ENCODE results near the gene MMEL1.
A peak's percentile ranks its signal among the peaks of the same experiment; 100 is the strongest.
"Not testable (repeated sequence)": the region's sequence is repeated elsewhere in the genome, so short reads cannot be mapped to it uniquely, and the experiment has no call there.

MMEL1 gene

DNA sequence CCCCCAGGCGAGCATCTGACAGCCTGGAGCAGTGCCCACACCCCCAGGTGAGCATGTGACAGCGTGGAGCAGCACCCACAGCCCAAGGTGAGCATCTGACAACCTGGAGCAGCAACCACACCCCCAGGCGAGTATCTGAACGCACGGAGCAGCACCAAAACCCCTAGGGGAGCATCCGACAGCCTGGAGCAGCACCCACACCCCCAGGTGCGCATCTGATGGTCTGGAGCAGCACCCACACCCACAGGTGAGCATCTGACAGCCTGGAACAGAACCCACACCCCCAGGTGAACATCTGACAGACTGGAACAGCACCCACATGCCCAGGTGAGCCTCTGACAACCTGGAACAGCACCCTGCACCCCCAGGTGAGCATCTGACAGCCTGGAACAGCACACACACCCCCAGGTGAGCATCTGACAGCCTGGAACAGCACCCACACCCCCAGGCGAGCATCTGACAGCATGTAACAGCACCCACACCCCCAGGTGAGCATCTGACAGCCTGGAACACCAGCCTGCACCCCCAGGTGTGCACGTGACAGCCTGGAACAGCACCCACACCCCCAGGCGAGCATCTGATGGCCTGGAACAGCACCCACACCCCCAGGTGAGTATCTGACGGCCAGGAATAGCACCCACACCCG, 20.2 kb upstream of the MMEL1 start:
- H3K36me3 ChIP-seq (ENCODE audit: control insufficient read depth in 1 of 2, insufficient read depth in 2 of 2, low read length in 2 of 2); H3K4me3 ChIP-seq (ENCODE audit: low read depth in 1 of 2, low read length in 2 of 2); H3K27ac ChIP-seq (ENCODE audit: low read depth, low read length); H3K9me3 ChIP-seq (ENCODE audit: control insufficient read depth in 1 of 2, low read length in 2 of 2); H3K9ac ChIP-seq (ENCODE audit: low read depth in 1 of 2, low read length in 2 of 2); H3K4me1 ChIP-seq (ENCODE audit: control insufficient read depth in 1 of 2, insufficient read depth in 2 of 2, low read length in 2 of 2): not testable (repeated sequence)
- peaks cover 6 to 53% of the 10 kb centered on the region in 2 donors for H3K27me3 ChIP-seq (ENCODE audit: control insufficient read depth in 1 of 2, insufficient read depth in 2 of 2, low read length in 2 of 2)

DNA sequence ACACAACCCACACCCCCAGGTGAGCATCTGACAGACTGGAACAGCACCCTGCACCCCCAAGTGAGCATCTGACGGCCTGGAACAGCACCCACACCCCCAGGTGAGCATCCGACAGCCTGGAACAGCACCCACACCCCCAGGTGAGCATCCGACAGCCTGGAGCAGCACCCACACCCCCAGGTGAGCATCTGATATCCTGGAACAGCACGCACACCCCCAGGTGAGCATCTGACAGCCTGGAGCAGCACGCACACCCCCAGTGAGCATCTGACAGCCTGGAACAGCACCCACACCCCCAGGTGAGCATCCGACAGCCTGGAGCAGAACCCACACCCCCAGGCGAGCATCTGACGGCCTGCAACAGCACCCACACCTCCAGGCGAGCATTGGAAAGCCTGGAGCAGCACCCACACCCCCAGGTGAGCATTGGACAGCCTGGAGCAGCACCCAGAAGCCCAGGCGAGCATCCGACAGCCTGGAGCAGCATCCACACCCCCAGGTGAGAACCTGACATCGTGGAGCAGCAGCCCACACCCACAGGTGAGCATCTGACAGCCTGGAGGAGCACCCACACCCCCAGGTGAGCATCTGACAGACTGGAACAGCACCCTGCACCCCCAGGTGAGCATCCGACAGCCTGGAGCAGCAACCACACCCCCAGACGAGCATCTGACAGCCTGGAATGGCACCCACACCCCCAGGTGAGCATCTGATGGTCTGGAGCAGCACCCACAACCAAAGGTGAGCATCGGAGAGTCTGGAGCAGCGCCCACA, 19.5 kb upstream of the MMEL1 start:
- not testable (repeated sequence) for H3K9ac ChIP-seq (ENCODE audit: low read depth in 1 of 2, low read length in 2 of 2); H3K9me3 ChIP-seq (ENCODE audit: control insufficient read depth in 1 of 2, low read length in 2 of 2); H3K4me3 ChIP-seq (ENCODE audit: low read depth in 1 of 2, low read length in 2 of 2); H3K36me3 ChIP-seq (ENCODE audit: control insufficient read depth in 1 of 2, insufficient read depth in 2 of 2, low read length in 2 of 2); H3K27ac ChIP-seq (ENCODE audit: low read depth, low read length); H3K4me1 ChIP-seq (ENCODE audit: control insufficient read depth in 1 of 2, insufficient read depth in 2 of 2, low read length in 2 of 2)
- peaks cover 6 to 53% of the 10 kb centered on the region in 2 donors for H3K27me3 ChIP-seq (ENCODE audit: control insufficient read depth in 1 of 2, insufficient read depth in 2 of 2, low read length in 2 of 2)

DNA sequence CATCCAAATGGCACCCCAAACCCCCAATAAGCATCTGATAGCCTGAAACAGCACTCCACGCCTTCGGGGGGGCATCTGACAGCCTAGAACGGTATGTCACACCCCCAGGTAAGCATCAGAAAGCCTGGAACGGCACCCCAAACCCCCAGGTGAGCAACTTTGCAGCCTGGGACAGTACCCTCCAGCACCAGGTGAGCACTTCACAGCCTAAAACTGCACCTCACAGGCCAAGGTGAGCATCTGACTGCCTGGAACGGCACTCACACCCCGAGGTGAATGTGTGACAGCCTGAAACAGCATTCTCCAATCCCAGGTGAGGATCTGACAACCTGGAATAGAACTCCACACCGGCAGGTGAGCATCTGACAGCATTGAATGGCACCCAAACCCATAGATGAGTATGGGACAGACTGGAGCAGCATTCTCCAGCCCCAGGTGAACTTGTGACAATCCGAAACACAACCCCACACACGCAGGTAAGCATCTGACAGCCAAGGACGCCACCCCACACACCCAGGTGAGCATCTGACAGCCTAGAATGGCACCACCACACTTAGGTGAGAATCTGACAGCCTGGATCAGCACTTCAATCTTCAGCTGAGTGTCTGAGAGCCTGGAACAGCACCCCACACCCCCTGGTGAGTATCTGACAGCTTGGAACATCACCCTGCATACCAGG, 18.3 kb upstream of the MMEL1 start:
- Histone ChIP-seq H3K4me3 (ENCODE audit: low read depth in 1 of 2, low read length in 2 of 2) (no peak overlapping the region), H3K36me3 (ENCODE audit: control insufficient read depth in 1 of 2, insufficient read depth in 2 of 2, low read length in 2 of 2) (no peaks in the 10 kb centered on the region), H3K27me3 (ENCODE audit: control insufficient read depth in 1 of 2, insufficient read depth in 2 of 2, low read length in 2 of 2) (peaks cover 6 to 53% of the 10 kb centered on the region in 2 donors), H3K4me1 (ENCODE audit: control insufficient read depth in 1 of 2, insufficient read depth in 2 of 2, low read length in 2 of 2) (no peaks in the 10 kb centered on the region), H3K9ac (ENCODE audit: low read depth in 1 of 2, low read length in 2 of 2) (no peak overlapping the region), H3K27ac (ENCODE audit: low read depth, low read length) (no peak overlapping the region), H3K9me3 (ENCODE audit: control insufficient read depth in 1 of 2, low read length in 2 of 2) (peaks cover 12 to 18% of the 10 kb centered on the region in 2 donors)

DNA sequence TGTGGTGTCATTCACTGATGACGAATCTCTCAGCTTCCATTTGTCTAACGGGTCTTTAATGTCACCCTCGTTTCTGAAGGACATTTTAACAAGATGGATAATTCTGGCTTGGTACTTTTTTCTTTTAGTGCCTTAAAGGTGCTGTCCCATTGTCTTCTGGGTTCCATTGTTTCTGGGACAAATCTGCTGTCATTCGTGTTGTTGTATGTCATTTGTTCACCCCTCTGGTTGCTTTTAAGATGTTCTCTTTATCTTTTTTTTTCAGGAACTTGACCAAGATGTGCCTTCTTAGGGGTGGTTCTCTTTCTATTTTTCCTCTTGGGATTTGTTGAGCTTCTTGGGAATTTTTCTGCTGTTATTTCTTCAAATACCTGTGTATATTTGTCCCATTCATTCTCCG, 14.0 kb upstream of the MMEL1 start:
- no peaks in the 10 kb centered on the region for H3K36me3 ChIP-seq (ENCODE audit: control insufficient read depth in 1 of 2, insufficient read depth in 2 of 2, low read length in 2 of 2)
- peaks cover 6 to 18% of the 10 kb centered on the region in 2 donors for H3K27me3 ChIP-seq (ENCODE audit: control insufficient read depth in 1 of 2, insufficient read depth in 2 of 2, low read length in 2 of 2)
- no peak overlapping the region for H3K9ac ChIP-seq (ENCODE audit: low read depth in 1 of 2, low read length in 2 of 2)
- H3K4me3 ChIP-seq (ENCODE audit: low read depth in 1 of 2, low read length in 2 of 2) = no peak overlapping the region
- H3K4me1 ChIP-seq (ENCODE audit: control insufficient read depth in 1 of 2, insufficient read depth in 2 of 2, low read length in 2 of 2) = peaks cover 6 to 9% of the 10 kb centered on the region in 2 donors
- H3K27ac ChIP-seq (ENCODE audit: low read depth, low read length) = no peak overlapping the region
- H3K9me3 ChIP-seq (ENCODE audit: control insufficient read depth in 1 of 2, low read length in 2 of 2) = peaks cover 14 to 18% of the 10 kb centered on the region in 2 donors

DNA sequence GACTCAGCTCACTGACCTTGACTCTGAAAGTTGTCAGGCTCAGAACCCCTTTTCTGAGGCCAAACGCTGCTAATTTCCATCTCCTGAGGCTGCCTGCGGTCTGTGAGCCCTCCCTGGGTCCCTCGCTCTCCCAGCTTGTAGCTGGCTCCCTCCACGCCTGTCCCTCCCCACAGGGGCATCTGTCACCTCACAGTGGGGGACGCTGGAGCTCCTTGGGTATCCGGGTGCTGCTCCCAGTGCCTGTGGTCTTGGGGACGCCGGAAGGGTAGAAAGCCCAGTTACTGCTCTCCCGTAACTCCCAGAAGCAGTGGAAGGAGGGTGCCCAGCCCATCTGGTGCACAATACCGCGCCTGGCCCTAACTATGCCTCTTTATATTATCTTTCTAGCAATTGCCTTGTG, 13.0 kb upstream of the MMEL1 start:
- Histone ChIP-seq H3K27ac (ENCODE audit: low read depth, low read length) (no peak overlapping the region), H3K27me3 (ENCODE audit: control insufficient read depth in 1 of 2, insufficient read depth in 2 of 2, low read length in 2 of 2) (peaks cover 0 to 9% of the 10 kb centered on the region in 2 donors), H3K4me1 (ENCODE audit: control insufficient read depth in 1 of 2, insufficient read depth in 2 of 2, low read length in 2 of 2) (peaks cover 7 to 14% of the 10 kb centered on the region in 2 donors), H3K36me3 (ENCODE audit: control insufficient read depth in 1 of 2, insufficient read depth in 2 of 2, low read length in 2 of 2) (no peaks in the 10 kb centered on the region), H3K9me3 (ENCODE audit: control insufficient read depth in 1 of 2, low read length in 2 of 2) (peaks cover 14 to 18% of the 10 kb centered on the region in 2 donors), H3K4me3 (ENCODE audit: low read depth in 1 of 2, low read length in 2 of 2) (no peak overlapping the region), H3K9ac (ENCODE audit: low read depth in 1 of 2, low read length in 2 of 2) (no peak overlapping the region)

DNA sequence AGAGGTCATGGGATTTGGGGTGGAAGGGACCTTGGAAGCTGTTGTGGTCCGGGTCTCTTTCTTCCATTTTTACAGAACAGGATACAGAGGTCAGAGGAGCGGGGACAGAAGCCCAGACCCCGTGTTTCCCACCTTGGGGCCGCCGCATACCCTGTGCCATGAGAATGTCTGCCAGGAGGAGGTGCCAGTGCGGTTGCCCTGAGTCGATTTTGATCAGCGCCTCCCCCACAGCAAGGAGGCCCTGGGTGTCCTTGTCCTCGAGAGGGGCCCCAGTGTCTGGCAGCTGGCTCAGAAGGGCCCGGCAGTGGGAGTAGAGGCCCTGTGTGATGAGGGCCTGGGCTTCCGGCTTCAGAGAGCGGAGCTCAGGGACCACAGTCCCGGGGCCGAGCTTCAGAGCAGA, 12.3 kb upstream of the MMEL1 start:
- Histone ChIP-seq H3K9me3 (ENCODE audit: control insufficient read depth in 1 of 2, low read length in 2 of 2) (peaks cover 14 to 18% of the 10 kb centered on the region in 2 donors), H3K27me3 (ENCODE audit: control insufficient read depth in 1 of 2, insufficient read depth in 2 of 2, low read length in 2 of 2) (peaks cover 0 to 4% of the 10 kb centered on the region in 2 donors), H3K27ac (ENCODE audit: low read depth, low read length) (no peak overlapping the region), H3K4me3 (ENCODE audit: low read depth in 1 of 2, low read length in 2 of 2) (no peak overlapping the region), H3K4me1 (ENCODE audit: control insufficient read depth in 1 of 2, insufficient read depth in 2 of 2, low read length in 2 of 2) (peaks cover 7 to 20% of the 10 kb centered on the region in 2 donors), H3K36me3 (ENCODE audit: control insufficient read depth in 1 of 2, insufficient read depth in 2 of 2, low read length in 2 of 2) (no peaks in the 10 kb centered on the region), H3K9ac (ENCODE audit: low read depth in 1 of 2, low read length in 2 of 2) (no peak overlapping the region)

DNA sequence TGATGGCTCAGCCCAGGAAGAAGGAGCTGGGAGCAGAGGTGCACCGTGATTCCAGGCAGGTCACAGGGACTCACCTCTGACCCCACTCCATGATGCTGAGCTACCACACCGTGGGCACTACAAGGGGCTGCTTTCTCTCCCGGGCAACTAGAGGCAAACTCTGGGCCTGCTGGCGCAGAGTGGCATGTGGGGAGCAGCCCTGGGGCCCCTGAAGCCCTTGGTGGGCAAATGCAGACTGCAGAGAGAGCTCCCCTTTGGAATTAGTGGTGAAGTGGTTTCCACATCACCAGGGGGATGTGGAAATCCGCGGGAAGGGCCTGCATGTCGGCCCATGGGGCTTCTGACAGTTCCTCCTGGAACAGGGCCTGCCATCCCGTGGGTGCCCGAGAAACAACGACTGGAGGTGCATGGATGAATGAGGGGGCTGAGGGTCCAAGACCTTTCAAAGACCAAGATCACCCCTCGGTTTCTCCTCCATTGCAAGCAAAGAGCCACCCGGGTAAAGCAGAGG, 11.8 kb upstream of the MMEL1 start:
- Histone ChIP-seq H3K27ac (ENCODE audit: low read depth, low read length) (no peak overlapping the region), H3K9me3 (ENCODE audit: control insufficient read depth in 1 of 2, low read length in 2 of 2) (peaks cover 14 to 18% of the 10 kb centered on the region in 2 donors)

DNA sequence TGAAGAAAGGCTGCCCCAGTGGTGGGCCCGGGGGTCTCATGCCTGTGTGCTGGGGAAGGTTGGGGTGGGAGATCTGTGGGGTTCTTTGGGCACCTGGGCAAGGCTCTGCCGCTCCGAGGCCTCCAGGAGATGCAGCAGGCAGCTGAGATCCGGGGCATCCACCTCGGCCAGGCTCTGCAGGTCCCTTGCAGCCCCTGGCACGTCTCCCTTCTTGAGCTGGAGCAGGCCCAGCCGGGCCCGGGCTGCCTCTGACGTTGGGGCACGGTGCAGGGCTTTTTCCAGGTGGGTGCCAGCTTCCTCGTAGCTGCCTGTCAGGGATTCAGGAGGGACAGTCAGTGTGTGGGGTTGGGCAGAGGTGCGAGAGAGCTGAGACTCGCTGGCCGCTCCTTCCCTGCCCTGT, 11.4 kb upstream of the MMEL1 start:
- H3K27ac ChIP-seq (ENCODE audit: low read depth, low read length) = no peak overlapping the region
- H3K4me1 ChIP-seq (ENCODE audit: control insufficient read depth in 1 of 2, insufficient read depth in 2 of 2, low read length in 2 of 2) = peaks cover 7 to 23% of the 10 kb centered on the region in 2 donors
- H3K9me3 ChIP-seq (ENCODE audit: control insufficient read depth in 1 of 2, low read length in 2 of 2) = peaks cover 14 to 18% of the 10 kb centered on the region in 2 donors
- H3K27me3 ChIP-seq (ENCODE audit: control insufficient read depth in 1 of 2, insufficient read depth in 2 of 2, low read length in 2 of 2) = peaks cover 0 to 6% of the 10 kb centered on the region in 2 donors
- no peak overlapping the region for H3K9ac ChIP-seq (ENCODE audit: low read depth in 1 of 2, low read length in 2 of 2)
- H3K36me3 ChIP-seq (ENCODE audit: control insufficient read depth in 1 of 2, insufficient read depth in 2 of 2, low read length in 2 of 2) = no peaks in the 10 kb centered on the region
- no peak overlapping the region for H3K4me3 ChIP-seq (ENCODE audit: low read depth in 1 of 2, low read length in 2 of 2)

More for the DNA sequence above, 11.8 kb upstream of the MMEL1 start:
- Histone ChIP-seq H3K9ac (ENCODE audit: low read depth in 1 of 2, low read length in 2 of 2) (no peak overlapping the region), H3K4me3 (ENCODE audit: low read depth in 1 of 2, low read length in 2 of 2) (no peak overlapping the region), H3K4me1 (ENCODE audit: control insufficient read depth in 1 of 2, insufficient read depth in 2 of 2, low read length in 2 of 2) (peaks cover 7 to 23% of the 10 kb centered on the region in 2 donors), H3K27me3 (ENCODE audit: control insufficient read depth in 1 of 2, insufficient read depth in 2 of 2, low read length in 2 of 2) (peaks cover 0 to 4% of the 10 kb centered on the region in 2 donors), H3K36me3 (ENCODE audit: control insufficient read depth in 1 of 2, insufficient read depth in 2 of 2, low read length in 2 of 2) (no peaks in the 10 kb centered on the region)

DNA sequence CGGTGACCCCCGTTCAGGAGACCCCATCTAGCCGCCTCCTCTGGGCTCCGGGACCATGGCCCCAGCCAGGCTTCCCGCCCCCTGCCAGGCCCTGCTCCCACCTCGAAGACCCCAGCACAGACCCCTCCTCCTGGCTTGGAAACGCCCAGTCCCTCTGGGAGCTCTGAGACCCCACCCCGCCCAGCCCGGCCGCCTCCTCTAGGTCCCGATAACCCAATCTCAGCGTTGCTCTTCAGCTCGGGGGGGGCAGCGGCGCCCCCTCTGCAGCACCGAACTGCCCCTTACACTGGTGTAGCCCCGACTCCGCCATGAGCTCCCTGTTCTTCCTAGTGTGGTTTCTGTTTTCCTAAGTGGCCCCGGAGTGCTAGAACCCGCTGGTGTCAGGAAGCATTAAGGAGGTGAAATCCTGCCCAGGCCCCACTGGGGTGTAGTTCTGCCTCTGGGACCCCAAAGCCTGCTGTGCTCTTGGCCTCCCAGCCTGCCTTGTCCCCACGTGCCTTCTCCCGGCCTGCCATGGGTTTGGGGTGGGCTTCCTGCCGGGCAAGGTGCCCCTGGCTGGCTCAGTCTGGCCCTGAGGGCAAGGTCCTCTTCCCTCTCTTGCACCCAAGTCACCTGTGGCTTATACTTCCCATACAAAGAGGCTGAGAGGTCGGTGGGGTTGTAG, 10.7 kb upstream of the MMEL1 start:
- H3K4me3 ChIP-seq (ENCODE audit: low read depth in 1 of 2, low read length in 2 of 2) = peak overlapping the region; percentile 70 to 79
- H3K36me3 ChIP-seq (ENCODE audit: control insufficient read depth in 1 of 2, insufficient read depth in 2 of 2, low read length in 2 of 2) = no peaks in the 10 kb centered on the region
- H3K9me3 ChIP-seq (ENCODE audit: control insufficient read depth in 1 of 2, low read length in 2 of 2) = peaks cover 14 to 18% of the 10 kb centered on the region in 2 donors
- H3K4me1 ChIP-seq (ENCODE audit: control insufficient read depth in 1 of 2, insufficient read depth in 2 of 2, low read length in 2 of 2) = peaks cover 7 to 23% of the 10 kb centered on the region in 2 donors
- H3K9ac ChIP-seq (ENCODE audit: low read depth in 1 of 2, low read length in 2 of 2) = no peak overlapping the region
- peaks cover 0 to 7% of the 10 kb centered on the region in 2 donors for H3K27me3 ChIP-seq (ENCODE audit: control insufficient read depth in 1 of 2, insufficient read depth in 2 of 2, low read length in 2 of 2)
- H3K27ac ChIP-seq (ENCODE audit: low read depth, low read length) = no peak overlapping the region
